Transverse colon (tissue), 4 donors: Measurements from ENCODE around the gene IRAK4. TPM values are rescaled to one million over a fixed set of nuclear protein-coding genes. Genes with fewer than 3 reads are reported as not detected.

Experiments used
- DNase-seq: peaks from one replicate; pipeline ENCODE4 v3.0.0-alpha.2; 2019
- H3K27ac ChIP-seq, 4 donors: fragments of 200-600 bp; sonication (generic); 2 replicates each; pipeline ENCODE4 v1.5.1; 2016 to 2018; ENCODE audit warnings: inconsistent platforms in 4 of 4
- H3K27me3 ChIP-seq: fragments of 200-600 bp; sonication (generic); 2 replicates; pipeline ENCODE4 v1.5.1; 2017; ENCODE audit warnings: inconsistent platforms
- H3K36me3 ChIP-seq, 4 donors: fragments of 200-600 bp; sonication (generic); 2 replicates each; pipeline ENCODE4 v1.5.1; 2017 to 2019; ENCODE audit warnings: inconsistent platforms in 4 of 4
- H3K4me1 ChIP-seq, 4 donors: fragments of 200-600 bp; sonication (generic); 2 replicates each; pipeline ENCODE4 v1.5.1; 2017 to 2020; ENCODE audit warnings: inconsistent platforms in 4 of 4
- H3K4me3 ChIP-seq, 4 donors: fragments of 200-600 bp; sonication (generic); 1 replicate in 1 of 4; 2 replicates in 3 of 4; pipeline versions ENCODE4 v1.5.1 to v1.6.1; 2017 to 2019; ENCODE audit warnings: inconsistent platforms in 4 of 4
- H3K9me3 ChIP-seq, 2 donors: fragments of 200-600 bp; sonication (generic); 2 replicates each; pipeline ENCODE4 v1.5.1; 2017 to 2019; ENCODE audit warnings: inconsistent platforms in 2 of 2
- EP300 ChIP-seq: sonication (generic); formaldehyde crosslinking; IDR thresholded peaks from one replicate; pipeline ENCODE4 v1.6.1; 2017; ENCODE audit warnings: antibody characterized with exemption, low read depth
- POLR2A ChIP-seq: fragments of 450-650 bp; IDR thresholded peaks from one replicate; pipeline ENCODE4 v1.6.1; 2016; ENCODE audit warnings: antibody characterized with exemption, mild to moderate bottlenecking, moderate library complexity
- POLR2AphosphoS5 ChIP-seq, 3 donors: sonication (generic); formaldehyde crosslinking; IDR thresholded peaks; one replicate each; pipeline ENCODE4 v1.6.1; 2016; ENCODE audit warnings: antibody characterized with exemption in 3 of 3
- WGBS, 2 donors: methylation state at CpG; one replicate each; pipeline ENCODE4 v1.1.5; 2018; ENCODE audit warnings: low coverage in 1 of 2; 5-methylcytosine and 5-hydroxymethylcytosine counted together
- in situ Hi-C, 4 donors: fragments of 200-750 bp; cut with MboI; loops; one replicate each; pipeline versions ENCODE4 v1.15.0 to v1.15.1; 2017; ENCODE audit warnings: low sequenced_read_pairs in 3 of 4, low pct_ligation_motif_present in 1 of 4, low pct_unique_long_range_greater_than_20kb in 1 of 4
- intact Hi-C: fragments of 100-400 bp; cut with DNase I; formaldehyde crosslinking; loops from one replicate; pipeline ENCODE4 v1.15.1; 2023; ENCODE audit warnings: low total_unique reads
- total RNA-seq, 4 donors: library from RNA; depleted of rRNA; stranded (reverse); fragments of >200 nt; gene quantifications; one replicate each; pipeline ENCODE4 v1.1.0, GENCODE V29; 2016
- TF ChIP-seq, protein P1 (sequence below), 5 experiments: fragments of 200-600 bp in 3 of 5; fragments of 450-650 bp in 2 of 5; sonication (generic) in 3 of 5; IDR thresholded peaks; 1 replicate in 2 of 5; 2 replicates in 3 of 5; pipeline ENCODE4 v1.5.1; 2016 to 2017; ENCODE audit warnings: antibody characterized with exemption in 5 of 5, inconsistent platforms in 3 of 5, mild to moderate bottlenecking in 2 of 5, moderate library complexity in 1 of 5

The IRAK4 gene
- total RNA-seq, 4 donors from 2014 or later = 6.6 to 39.7 (median 19.0) TPM

DNA sequence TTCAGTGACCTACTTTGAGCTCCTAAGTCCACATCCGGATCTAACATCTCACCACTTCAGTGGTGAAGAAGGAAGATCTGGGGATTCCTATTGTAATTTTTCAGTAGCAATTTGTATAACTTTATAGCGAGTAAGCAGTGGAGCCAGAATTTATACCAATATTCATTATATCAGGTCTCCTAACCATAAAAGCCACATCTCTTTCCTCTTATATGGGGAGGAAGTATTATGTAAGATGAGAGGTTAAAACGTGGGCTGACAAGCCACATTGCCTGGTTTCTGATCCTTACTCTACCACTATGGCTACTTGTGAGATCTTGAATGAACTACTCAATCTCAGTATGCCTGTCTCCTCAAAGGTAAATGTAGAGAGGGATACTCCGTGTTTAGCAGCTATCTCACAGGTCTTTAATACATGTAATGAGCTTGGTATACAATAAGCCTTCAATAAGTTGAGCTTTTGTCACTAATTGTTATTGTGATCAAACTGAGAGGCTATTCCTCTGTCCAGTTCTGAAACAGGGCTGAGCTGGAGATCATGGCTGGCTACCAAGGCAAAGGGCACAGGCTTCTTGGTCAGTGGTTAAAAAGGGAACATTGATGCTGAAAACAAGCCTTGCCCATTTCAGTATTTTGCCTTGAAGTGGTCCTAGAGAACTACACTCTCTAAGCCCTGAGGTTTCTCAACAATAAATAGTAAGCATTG lies 73.9 kb downstream of the IRAK4 start:
- H3K4me3 ChIP-seq = no peak overlapping the region
- 59 to 70% methylated on average over 2 to 4 of the region's 4 CpGs for WGBS, 2 donors
- intact Hi-C loops = no loop called here
- in situ Hi-C loops = no loop called here
- H3K9me3 ChIP-seq = no peaks in the 10 kb centered on the region
- H3K27me3 ChIP-seq = no peaks in the 10 kb centered on the region
- TF ChIP-seq POLR2AphosphoS5 (IDR thresholded peaks at IDR 0.05) = no peak
- TF ChIP-seq, protein P1, sequence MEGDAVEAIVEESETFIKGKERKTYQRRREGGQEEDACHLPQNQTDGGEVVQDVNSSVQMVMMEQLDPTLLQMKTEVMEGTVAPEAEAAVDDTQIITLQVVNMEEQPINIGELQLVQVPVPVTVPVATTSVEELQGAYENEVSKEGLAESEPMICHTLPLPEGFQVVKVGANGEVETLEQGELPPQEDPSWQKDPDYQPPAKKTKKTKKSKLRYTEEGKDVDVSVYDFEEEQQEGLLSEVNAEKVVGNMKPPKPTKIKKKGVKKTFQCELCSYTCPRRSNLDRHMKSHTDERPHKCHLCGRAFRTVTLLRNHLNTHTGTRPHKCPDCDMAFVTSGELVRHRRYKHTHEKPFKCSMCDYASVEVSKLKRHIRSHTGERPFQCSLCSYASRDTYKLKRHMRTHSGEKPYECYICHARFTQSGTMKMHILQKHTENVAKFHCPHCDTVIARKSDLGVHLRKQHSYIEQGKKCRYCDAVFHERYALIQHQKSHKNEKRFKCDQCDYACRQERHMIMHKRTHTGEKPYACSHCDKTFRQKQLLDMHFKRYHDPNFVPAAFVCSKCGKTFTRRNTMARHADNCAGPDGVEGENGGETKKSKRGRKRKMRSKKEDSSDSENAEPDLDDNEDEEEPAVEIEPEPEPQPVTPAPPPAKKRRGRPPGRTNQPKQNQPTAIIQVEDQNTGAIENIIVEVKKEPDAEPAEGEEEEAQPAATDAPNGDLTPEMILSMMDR (IDR thresholded peaks at IDR 0.05) = no peak
- TF ChIP-seq EP300 = no peak
- no peak for TF ChIP-seq POLR2A
- no peak for DNase-seq
- H3K4me1 ChIP-seq = peaks cover 4 to 16% (median 6%) of the 10 kb centered on the region in 4 donors
- no peak overlapping the region for H3K27ac ChIP-seq
- H3K36me3 ChIP-seq = no peaks in the 10 kb centered on the region

DNA sequence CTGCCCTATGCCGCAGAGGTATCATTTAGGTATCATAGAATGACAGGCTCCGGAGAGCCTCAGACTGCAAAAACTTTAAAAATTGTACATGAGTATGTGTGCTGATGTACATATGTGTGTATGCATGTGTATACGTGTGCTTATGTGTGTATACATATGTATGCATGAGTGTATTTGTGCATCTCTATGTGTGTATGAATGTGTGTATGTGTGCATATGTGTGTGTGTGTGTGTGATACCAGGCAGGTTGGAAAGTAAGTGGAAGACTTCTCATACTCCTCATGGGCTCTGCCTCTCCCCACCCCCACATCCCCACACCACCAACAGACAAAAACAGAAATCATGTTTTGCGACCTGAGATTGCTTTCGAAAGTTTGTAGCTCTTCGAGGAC lies 76.5 kb downstream of the IRAK4 start:
- in situ Hi-C loops = no loop called here
- no peak for DNase-seq
- WGBS, 2 donors = 39 to 81% methylated on average over 3 to 6 of the region's 6 CpGs
- Histone ChIP-seq H3K27ac (peak overlapping the region; percentile 95 to 97 (median 96)), H3K4me3 (peak overlapping the region; percentile 45 to 86 (median 74)), H3K36me3 (no peaks in the 10 kb centered on the region), H3K27me3 (no peaks in the 10 kb centered on the region), H3K4me1 (peaks cover 4 to 17% (median 6%) of the 10 kb centered on the region in 4 donors), H3K9me3 (no peaks in the 10 kb centered on the region)
- intact Hi-C loops = no loop called here
- no peak for TF ChIP-seq POLR2AphosphoS5 (IDR thresholded peaks at IDR 0.05)
- no peak for TF ChIP-seq POLR2A
- TF ChIP-seq, protein P1 (IDR thresholded peaks at IDR 0.05) = no peak
- no peak for TF ChIP-seq EP300

DNA sequence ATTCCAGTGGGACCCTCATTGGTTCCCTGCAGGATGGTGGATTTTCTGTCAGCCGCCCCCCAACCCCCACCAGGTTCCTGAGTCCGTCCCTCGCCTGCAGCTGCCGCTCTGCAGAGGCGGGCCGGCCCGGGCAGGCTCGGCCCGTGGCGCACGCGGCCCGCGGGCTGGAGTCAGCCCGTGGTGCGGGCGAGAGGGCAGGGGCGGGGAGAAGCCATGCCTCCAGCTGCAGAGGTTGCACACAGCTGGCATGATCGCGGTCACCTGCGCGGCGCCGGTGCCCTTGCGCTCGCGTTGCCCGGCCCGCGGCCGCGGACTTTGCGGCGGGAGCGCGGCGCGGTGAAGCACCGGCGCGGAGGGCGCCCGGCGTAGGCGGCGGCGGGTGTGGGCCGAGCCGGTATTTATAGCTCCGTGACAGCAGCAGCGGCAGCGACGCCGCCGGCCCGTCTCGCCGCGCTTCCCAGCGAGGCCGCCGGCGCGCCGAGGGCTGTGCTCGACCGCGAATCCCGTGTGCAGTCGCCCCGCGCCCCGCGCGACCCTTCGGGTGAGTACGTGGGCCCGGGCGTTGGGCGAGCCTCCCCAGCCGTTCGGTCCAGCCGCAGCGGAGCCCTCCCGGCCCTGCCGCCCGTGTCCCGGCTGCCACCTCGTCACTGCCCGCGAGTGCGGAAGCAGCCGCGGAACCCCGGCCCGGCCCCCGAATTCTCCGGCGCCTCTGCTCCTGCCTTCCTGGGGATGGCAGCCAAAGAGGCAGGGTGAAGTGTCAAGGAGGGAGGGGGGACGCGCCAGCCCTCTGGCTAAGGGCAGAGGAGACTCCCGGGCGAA lies 77.1 kb downstream of the IRAK4 start, which contains the start of gene TMEM117:
TMEM117 (plus strand) TSS at position 426 of the 819 bp plus-strand sequence.
- Histone ChIP-seq H3K27me3 (no peaks in the 10 kb centered on the region), H3K4me3 (peak within 1 kb of the TSS; percentile 45 to 86 (median 74)), H3K36me3 (no peaks in the 10 kb centered on the region), H3K4me1 (peaks cover 4 to 17% (median 6%) of the 10 kb centered on the region in 4 donors), H3K9me3 (no peaks in the 10 kb centered on the region), H3K27ac (peak within 1 kb of the TSS; percentile 95 to 97 (median 96))
- intact Hi-C loops = no loop called here
- TF ChIP-seq EP300 (no peak), POLR2A (peak; percentile 55), POLR2AphosphoS5 (IDR thresholded peaks at IDR 0.05) (peak in 2 of 3 donors; percentile 28 to 54)
- TF ChIP-seq, protein P1 (IDR thresholded peaks at IDR 0.05) = no peak
- DNase-seq = peak; percentile 72
- in situ Hi-C loops = no loop called here
- 0% methylated on average over 63 of the region's 103 CpGs; no CpG with 5 or more reads in 1 of the 2 donors for WGBS, 2 donors

DNA sequence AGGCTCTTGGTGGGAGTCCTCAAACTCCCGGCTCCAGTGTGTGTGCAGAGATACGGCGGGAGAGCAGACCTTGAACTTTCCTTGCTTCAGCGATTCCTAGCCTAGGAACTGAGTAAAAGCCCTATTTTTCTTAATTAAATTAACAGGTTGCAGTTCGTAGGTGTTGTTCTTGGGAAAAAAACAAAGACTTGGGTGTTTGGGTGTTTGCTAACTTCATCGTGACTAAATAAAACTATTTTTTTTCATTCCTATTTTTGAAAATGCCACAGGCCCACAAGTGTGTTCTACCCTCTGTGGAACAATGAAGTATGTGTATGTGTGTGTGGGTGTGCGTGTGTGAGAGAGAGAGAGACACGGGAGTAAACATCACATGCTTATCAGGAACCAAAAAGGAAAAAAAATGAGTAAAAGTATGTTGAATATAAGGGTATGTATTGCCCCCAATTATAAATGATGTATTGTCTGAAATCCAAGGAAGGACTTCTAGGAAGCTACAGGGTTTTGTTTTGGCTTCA lies 77.8 kb downstream of the IRAK4 start:
- intact Hi-C loops = no loop called here
- H3K9me3 ChIP-seq = no peaks in the 10 kb centered on the region
- TF ChIP-seq POLR2AphosphoS5 (IDR thresholded peaks at IDR 0.05) = peak; percentile 12 to 47 (median 37)
- TF ChIP-seq EP300 = no peak
- TF ChIP-seq, protein P1 (IDR thresholded peaks at IDR 0.05) = no peak
- peak; percentile 46 for TF ChIP-seq POLR2A
- H3K4me1 ChIP-seq = peaks cover 4 to 17% (median 6%) of the 10 kb centered on the region in 4 donors
- no peak for DNase-seq
- H3K4me3 ChIP-seq = peak overlapping the region; percentile 45 to 86 (median 74)
- in situ Hi-C loops = no loop called here
- H3K27ac ChIP-seq = peak overlapping the region; percentile 95 to 97 (median 96)
- H3K27me3 ChIP-seq = no peaks in the 10 kb centered on the region
- 3 to 6% methylated on average over 5 to 8 of the region's 8 CpGs for WGBS, 2 donors
- no peaks in the 10 kb centered on the region for H3K36me3 ChIP-seq
